Measurements from ENCODE around the gene DLG2. TPM values are rescaled to one million over a fixed set of nuclear protein-coding genes. Genes with fewer than 3 reads are reported as not detected.

DLG2 gene
- total RNA-seq, 3 donors from 2014 or later, result 4.3 to 12.3 (median 6.9) TPM

GRCh38 chr11:83956119-83956697, 1670.9 kb downstream of the DLG2 start:
- intact Hi-C loops (cut with DNase I; ENCODE audit: low total_unique reads), result no loop called here
- Histone ChIP-seq H3K36me3 (no peaks in the 10 kb centered on the region), H3K27me3 (no peaks in the 10 kb centered on the region), H3K4me1 (no peaks in the 10 kb centered on the region), H3K27ac (no peak overlapping the region), H3K9me3 (no peaks in the 10 kb centered on the region), H3K4me3 (no peak overlapping the region)
- no peak for DNase-seq (ENCODE audit: low spot score in 2 of 2)
- no peak for TF ChIP-seq CTCF (IDR thresholded peaks at IDR 0.05)
- TF ChIP-seq POLR2A (IDR thresholded peaks at IDR 0.05), result no peak
- no peak for TF ChIP-seq POLR2AphosphoS5 (IDR thresholded peaks at IDR 0.05)

DNA sequence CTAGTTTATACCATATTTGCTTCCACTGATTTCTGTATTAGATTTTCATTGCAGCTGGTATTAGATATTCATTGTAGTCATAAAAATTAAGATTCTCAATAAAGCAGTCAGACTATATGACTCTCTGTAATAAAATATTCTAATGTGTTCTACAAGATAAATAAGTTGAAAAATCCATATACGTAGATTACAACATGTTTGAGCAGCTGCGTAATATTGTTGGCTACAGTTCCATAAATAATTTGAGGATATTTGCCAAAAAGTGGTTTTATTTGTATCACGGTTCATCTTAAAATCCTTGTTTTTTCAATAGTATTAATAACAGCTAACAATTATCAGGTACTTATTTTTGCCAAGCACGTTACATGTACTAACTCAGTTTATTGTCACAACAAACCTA, 1672.4 kb downstream of the DLG2 start:
- no peaks in the 10 kb centered on the region for H3K27me3 ChIP-seq
- H3K4me1 ChIP-seq, result no peaks in the 10 kb centered on the region
- intact Hi-C loops (cut with DNase I; ENCODE audit: low total_unique reads), result no loop called here
- H3K36me3 ChIP-seq, result no peaks in the 10 kb centered on the region
- no peaks in the 10 kb centered on the region for H3K9me3 ChIP-seq
- H3K27ac ChIP-seq, result no peak overlapping the region
- TF ChIP-seq CTCF (IDR thresholded peaks at IDR 0.05), result no peak
- no peak for DNase-seq (ENCODE audit: low spot score in 2 of 2)
- H3K4me3 ChIP-seq, result no peak overlapping the region

DNA sequence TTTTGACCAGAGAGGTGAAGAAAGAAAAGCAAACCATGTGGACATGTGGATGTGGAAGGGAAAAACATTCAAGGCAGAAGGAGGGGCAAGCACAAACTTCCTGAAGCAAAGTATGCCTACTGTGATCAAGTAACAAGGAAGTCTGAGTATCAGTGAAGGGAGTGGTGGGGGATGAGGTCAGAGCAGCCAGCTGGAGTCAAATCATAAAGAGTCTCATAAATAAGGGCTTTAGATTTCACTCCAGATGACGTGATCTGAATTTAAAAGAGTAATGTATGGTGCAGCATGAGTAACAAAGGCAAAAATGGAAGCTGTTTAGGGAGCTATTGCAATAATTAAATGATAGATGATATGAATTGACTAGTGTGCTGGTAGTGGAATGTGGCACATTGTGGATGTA, 1675.6 kb downstream of the DLG2 start:
- no peak overlapping the region for H3K27ac ChIP-seq
- H3K4me3 ChIP-seq, result no peak overlapping the region
- no peak for TF ChIP-seq POLR2A (IDR thresholded peaks at IDR 0.05)
- no peak for TF ChIP-seq CTCF (IDR thresholded peaks at IDR 0.05)
- no peak for TF ChIP-seq POLR2AphosphoS5 (IDR thresholded peaks at IDR 0.05)
- intact Hi-C loops (cut with DNase I; ENCODE audit: low total_unique reads), result no loop called here
- no peak for DNase-seq (ENCODE audit: low spot score in 2 of 2)
- no peaks in the 10 kb centered on the region for H3K36me3 ChIP-seq
- no peaks in the 10 kb centered on the region for H3K27me3 ChIP-seq
- no peaks in the 10 kb centered on the region for H3K9me3 ChIP-seq
- H3K4me1 ChIP-seq, result no peaks in the 10 kb centered on the region

DNA sequence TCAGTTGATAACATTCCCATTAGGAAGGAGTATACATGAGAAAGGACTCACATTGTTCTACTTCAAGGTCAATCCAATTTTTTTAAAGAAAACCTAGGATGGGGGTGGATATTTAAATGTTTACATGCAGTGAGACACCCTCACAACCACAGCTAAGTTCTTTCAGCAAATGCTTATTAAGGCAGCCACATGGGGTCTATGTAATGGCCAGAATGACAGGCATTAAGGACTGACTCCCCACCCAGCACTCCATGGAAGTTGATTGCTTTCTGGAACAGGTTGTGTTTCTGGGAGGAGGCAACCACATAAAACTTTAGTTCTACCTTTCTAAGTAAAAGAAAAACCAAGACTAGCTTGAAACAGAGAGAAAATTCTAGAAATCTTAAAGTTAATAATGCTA, 1678.9 kb downstream of the DLG2 start:
- no peak overlapping the region for H3K4me3 ChIP-seq
- no peak for TF ChIP-seq POLR2AphosphoS5 (IDR thresholded peaks at IDR 0.05)
- TF ChIP-seq POLR2A (IDR thresholded peaks at IDR 0.05), result no peak
- no peak for TF ChIP-seq CTCF (IDR thresholded peaks at IDR 0.05)
- H3K4me1 ChIP-seq, result no peaks in the 10 kb centered on the region
- H3K36me3 ChIP-seq, result no peaks in the 10 kb centered on the region
- no peaks in the 10 kb centered on the region for H3K27me3 ChIP-seq
- DNase-seq (ENCODE audit: low spot score in 2 of 2), result no peak
- H3K27ac ChIP-seq, result no peak overlapping the region
- intact Hi-C loops (cut with DNase I; ENCODE audit: low total_unique reads), result no loop called here
- H3K9me3 ChIP-seq, result no peaks in the 10 kb centered on the region

DNA sequence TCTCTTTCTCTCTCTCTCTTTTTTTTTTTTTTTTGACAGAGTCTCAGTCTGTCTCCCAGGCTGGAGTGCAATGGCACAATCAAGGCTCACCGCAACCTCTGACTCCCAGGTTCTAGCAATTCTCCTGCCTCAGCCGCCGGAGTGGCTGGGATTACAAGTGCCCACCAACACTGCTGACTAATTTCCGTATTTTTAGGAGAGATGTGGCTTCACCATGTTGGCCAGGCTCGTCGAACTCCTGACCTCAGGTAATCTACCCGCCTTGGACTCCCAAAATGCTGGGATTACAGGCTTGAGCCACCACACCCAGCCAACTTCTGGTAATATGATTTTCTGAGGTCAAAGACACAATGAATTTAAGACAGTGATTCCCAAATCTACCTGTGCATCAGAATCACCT, 1681.2 kb downstream of the DLG2 start:
- Histone ChIP-seq H3K27ac (no peak overlapping the region), H3K4me1 (no peaks in the 10 kb centered on the region), H3K4me3 (no peak overlapping the region), H3K9me3 (no peaks in the 10 kb centered on the region), H3K36me3 (no peaks in the 10 kb centered on the region), H3K27me3 (no peaks in the 10 kb centered on the region)
- DNase-seq (ENCODE audit: low spot score in 2 of 2), result no peak
- TF ChIP-seq CTCF (IDR thresholded peaks at IDR 0.05) (no peak), POLR2AphosphoS5 (IDR thresholded peaks at IDR 0.05) (no peak), POLR2A (IDR thresholded peaks at IDR 0.05) (no peak)
- intact Hi-C loops (cut with DNase I; ENCODE audit: low total_unique reads), result no loop called here
